Measurements from ENCODE around the gene SERPINA4.
"Not testable (repeated sequence)": the region's sequence is repeated elsewhere in the genome, so short reads cannot be mapped to it uniquely, and the experiment has no call there.

Gene SERPINA4

DNA sequence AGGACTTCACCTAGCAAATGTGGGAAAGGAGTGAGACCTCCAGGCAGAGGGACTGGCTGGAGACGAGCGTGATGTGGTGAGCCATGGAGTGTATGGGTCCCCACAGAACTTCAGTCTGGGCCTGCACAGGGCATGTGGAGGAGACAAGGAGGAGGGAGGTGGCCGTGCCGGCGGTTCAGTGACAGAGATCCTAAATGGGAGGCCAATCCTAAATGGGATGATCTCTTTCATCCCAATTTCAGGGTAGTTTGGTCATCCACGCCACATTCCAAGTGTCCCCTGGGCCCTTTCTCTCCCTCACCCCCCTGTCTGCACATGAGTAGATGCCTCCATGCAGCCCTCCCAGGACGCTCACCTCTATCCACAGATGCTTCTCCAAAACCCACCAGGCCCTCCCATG, 33.2 kb downstream of the SERPINA4 start:
- no peak for DNase-seq

DNA sequence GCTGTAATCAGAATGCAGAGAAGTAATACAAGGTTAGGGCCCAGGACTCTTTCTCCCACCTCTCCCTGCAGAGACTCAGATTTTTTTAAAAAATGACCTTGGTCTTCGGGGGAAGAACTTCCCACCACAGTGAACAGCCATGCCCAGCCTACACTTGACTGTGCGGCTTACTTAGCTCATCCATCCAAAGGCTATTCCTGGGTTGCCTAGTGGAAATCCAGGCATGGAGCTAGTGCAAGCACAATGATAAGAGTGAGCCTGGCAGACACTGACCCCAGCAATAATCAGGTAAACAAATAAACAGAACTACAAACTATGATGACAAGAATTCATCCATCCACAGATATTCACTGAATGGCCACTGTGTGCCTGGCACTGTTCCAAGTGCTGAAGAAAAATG, 34.7 kb downstream of the SERPINA4 start:
- no peak for DNase-seq

- DNase-seq = no peak
Measured at GRCh38 chr14:94596361-94596760, 35.1 kb downstream of the SERPINA4 start.

GRCh38 chr14:94597788-94598187, 36.5 kb downstream of the SERPINA4 start:
- DNase-seq = no peak

DNA sequence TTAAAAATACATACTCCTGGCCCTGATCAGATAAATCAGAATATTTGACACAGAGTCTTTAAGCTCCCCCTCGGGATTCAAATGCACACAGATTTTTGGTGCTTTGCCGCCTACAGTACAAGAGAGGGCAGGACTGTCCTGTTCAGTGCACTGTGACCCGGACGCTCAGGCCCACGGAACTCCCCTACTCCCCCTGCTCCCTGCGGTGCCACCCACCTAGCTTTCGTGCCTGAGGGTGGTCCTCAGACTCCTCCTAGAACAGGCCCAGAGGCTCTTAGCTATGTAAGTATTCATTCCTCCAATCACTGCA, 37.2 kb downstream of the SERPINA4 start:
- DNase-seq = no peak

- no peak for DNase-seq
Measured at GRCh38 chr14:94598816-94599655, 37.8 kb downstream of the SERPINA4 start.

DNA sequence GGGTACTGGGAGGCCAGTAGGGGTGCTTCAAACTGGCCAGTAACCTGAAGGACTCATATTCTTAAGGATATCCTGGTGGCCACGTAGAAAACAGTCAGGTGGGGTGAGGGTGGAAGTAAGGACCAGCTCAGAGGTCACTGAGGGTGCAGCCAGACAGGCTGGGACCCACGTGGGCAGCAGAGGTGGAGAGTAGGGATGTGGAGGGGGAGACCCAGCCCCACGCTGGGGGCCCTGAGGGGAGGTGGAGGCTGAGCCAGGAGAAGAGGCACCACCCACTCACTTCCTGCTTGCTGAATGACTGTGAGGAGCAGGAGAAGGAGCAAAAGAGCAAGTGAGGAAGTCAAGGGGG, 38.4 kb downstream of the SERPINA4 start:
- DNase-seq = no peak

- no peak for DNase-seq
Measured at GRCh38 chr14:94600148-94600545, 38.9 kb downstream of the SERPINA4 start.

- DNase-seq = no peak
Measured at GRCh38 chr14:94601884-94602391, 40.7 kb downstream of the SERPINA4 start.

DNA sequence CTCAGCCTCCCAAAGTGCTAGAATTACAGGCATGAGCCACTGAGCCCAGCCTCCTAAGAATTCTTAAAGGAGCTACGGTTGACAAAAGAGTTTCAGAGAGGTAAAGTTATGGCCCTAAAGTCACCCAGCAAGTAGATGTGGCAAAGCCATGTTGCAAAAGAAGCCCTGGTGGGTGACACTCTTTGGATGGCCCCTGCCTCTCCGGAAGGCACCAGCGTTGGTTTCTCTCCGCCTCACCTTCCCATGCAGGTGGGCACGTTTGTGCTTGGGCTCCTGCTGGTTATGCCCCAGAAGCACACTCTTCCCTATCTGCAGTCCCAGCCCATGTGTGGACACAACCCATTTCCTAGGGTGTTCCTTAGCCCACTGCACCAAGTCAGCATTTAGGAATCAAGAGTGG, 41.5 kb downstream of the SERPINA4 start:
- no peak for DNase-seq

DNA sequence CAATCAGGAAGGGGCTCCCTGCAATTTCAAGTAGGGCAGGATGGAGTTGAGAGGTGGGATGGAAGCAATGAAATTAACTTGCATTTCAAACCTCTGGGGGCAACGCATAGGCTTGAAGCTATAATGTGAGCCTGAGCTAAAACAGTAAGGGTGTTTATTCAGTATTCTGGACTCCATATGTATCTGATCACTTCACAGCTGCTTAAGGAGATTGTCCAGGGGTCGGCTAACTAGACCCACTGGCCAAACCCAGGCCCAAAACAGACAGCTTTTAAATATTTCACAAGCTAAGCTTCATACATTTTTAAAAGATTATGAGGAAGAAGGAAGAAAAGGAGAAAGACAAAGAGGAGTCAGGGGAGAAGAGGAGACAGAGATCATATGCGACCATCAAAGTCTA, 44.1 kb downstream of the SERPINA4 start:
- DNase-seq = no peak

DNA sequence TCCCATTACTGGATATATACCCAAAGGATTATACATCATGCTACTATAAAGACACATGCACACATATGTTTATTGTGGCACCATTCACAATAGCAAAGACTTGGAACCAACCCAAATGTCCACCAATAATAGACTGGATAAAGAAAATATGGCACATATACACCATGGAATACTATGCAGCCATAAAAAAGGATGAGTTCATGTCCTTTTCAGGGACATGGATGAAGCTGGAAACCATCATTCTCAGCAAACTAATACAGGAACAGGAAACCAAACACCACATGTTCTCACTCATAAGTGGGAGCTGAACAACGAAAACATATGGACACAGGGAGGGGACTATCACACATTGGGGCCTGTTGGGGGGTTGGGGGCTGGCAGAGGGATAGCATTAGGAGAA, 47.7 kb downstream of the SERPINA4 start:
- DNase-seq = not testable (repeated sequence)

GRCh38 chr14:94611179-94611578, 49.9 kb downstream of the SERPINA4 start:
- no peak for DNase-seq

DNA sequence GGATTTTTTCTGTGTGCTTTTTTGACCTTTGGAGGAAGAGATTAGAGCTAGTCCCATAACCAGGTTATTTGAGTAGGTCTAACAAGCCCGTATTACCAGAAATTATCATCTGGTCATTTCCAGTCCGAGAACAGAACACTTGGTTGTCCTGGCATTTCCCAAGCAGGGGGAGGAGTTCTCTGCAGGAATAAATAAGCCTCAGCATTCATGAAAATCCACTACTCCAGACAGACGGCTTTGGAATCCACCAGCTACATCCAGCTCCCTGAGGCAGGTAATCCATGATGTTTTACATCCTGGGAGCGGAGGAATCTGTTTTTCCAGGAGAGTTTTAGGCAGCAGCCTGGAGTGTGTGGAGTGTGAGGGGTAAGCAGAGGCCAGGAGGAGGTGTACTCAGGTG, 50.9 kb downstream of the SERPINA4 start, which contains the start of gene SERPINA3:
Gene SERPINA3, plus strand, starts transcription at position 218 of the 400 bp plus-strand sequence. CDS start 2,051 bp downstream, outside the sequence.
- no peak for DNase-seq

- DNase-seq = no peak
Measured at GRCh38 chr14:94612580-94613554, 51.6 kb downstream of the SERPINA4 start.

- no peak for DNase-seq
Measured at GRCh38 chr14:94613720-94614644, 52.7 kb downstream of the SERPINA4 start.

GRCh38 chr14:94614802-94615201, 53.6 kb downstream of the SERPINA4 start:
- DNase-seq = no peak

DNA sequence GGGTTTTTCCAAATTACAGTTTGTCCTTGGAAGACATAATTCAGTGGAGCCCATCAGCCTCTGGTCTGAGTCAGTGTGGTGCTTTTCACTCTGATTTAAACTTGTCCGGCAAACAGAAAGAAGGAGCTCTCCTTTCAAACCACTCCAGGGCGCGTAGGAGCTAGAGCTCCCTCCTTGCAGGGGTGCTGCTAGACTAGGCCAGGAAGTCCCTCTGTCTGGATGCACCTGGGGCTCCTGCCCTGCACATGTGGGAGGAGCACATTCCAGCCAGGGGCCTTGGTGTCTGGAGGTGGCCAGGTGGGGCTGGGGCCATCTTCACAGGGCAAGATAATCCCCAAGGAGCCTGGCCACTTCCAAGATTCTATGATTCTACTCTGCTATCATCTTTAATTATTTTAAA, 54.0 kb downstream of the SERPINA4 start:
- no peak for DNase-seq

DNA sequence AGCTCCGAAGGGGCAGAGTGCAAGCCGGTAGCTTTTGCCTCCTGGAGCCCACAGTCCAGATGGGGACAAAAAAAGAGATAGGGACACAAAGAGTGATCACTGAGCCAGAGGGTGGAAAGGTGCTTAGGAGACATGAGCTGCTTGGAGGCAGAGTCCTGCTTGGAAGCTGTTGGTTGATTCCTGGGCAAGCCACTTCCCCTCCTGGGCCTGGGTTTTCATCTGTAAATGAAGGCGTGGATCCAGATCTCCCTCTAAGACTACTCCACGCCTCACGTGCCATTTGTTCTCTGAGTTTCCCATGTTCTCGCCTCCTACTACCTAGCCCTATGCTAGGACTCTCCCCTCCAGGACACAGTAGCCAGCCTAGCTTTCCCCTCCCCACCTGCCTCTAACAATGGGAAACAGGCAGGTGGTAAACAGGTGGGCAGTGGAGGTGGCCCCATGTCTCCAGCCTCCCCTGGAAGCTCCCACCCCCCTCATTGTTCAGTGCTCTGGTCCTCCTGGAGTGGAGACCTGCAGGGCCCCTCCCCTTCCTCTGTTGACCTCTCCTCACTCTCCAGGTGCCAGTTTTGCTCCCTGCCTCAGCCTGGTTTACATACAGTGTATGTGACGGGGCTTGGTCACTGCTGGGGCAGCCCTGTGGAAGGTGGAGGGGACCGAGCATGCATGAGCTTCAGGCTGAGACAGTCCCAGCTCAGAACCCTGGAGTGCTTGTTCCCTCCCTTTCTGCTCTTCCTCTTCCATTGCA, 54.8 kb downstream of the SERPINA4 start:
- DNase-seq = no peak

DNA sequence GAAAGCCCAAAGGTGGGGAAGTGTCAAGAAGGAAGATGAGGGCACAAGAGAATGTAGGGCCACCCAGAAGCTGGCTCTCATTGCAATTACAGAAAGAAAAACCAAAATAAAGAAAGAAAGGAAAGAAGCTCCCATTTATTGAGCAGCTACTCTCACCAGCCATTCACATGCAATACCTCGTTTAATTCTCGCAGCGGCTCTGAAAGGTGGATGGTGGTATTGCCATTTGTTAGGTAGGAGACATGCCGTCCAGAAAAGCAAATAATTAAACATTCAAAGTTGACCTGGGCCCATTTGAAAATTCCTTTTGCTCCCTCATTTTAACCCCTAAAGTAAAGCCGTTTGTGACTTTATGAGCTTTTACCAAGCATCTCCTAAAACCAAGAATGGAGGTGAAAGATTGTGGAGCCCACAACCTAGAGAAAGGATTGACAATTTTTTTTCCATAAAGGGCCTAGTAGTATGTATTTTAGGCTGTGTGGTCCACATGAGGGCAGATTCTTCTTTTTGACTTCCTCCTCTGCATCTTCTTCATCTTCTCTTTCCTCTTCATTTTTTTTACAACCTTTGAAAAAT, 56.2 kb downstream of the SERPINA4 start:
- no peak for DNase-seq
